Measurements from ENCODE around the gene DHRSX. TPM values are rescaled to one million over a fixed set of nuclear protein-coding genes. Genes with fewer than 3 reads are reported as not detected.

DHRSX gene
- polyA plus RNA-seq, 1 donor from 2014 or later, result 15.7 TPM

DNA sequence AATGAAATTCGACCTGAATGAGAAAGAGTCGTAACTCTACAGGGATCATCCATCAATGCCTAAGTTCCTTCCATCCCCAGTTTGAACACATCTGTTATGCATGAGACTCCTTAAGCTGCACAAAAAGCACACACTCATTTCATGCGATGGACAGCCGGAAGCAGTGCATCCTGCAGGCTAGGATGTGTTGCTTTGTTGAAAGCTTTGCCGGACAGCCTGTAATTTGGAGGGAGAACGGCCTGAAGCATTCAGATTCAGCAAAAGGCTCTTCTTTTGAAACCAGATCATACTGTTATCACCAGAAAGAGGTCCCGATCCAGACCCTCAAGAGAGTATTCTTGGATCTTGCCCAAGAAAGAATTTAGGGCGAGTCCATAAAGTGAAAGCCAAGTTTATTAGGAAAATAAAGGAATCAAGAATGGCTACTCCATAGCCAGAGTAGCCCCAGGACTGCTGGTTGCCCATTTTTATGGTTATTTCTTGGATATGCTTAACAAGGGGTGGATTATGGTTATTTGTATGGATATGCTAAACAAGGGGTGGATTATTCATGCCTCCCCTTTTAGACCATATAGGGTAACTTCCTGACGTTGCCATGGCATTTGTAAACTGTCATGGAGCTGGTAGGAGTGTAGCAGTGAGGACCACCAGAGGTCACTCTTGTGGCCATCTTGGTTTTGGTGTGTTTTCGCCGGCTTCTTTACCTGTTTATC lies 48.1 kb upstream of the DHRSX start:
- H3K27ac ChIP-seq (ENCODE audit: low read length), result no peak overlapping the region
- no peak overlapping the region for H2AFZ ChIP-seq (ENCODE audit: low read depth, low read length)
- no peaks in the 10 kb centered on the region for H3F3A ChIP-seq (ENCODE audit: insufficient read depth, low read length, poor library complexity, severe bottlenecking)
- no peaks in the 10 kb centered on the region for H3K79me2 ChIP-seq (replicated peaks; ENCODE audit: insufficient read depth, low read length)
- no peak overlapping the region for H3K4me2 ChIP-seq (ENCODE audit: low read length)
- H3K9me3 ChIP-seq (ENCODE audit: low read length), result no peaks in the 10 kb centered on the region
- no peaks in the 10 kb centered on the region for H3K9me2 ChIP-seq (ENCODE audit: insufficient read depth, low read length)
- TF ChIP-seq POLR2AphosphoS5 (IDR thresholded peaks at IDR 0.05) (no peak), RAD21 (conservative IDR thresholded peaks at IDR 0.05) (no peak), EP300 (conservative IDR thresholded peaks at IDR 0.05; ENCODE audit: poor library complexity, severe bottlenecking) (no peak), SMC3 (conservative IDR thresholded peaks at IDR 0.05; ENCODE audit: poor library complexity) (no peak), EZH2 (IDR thresholded peaks at IDR 0.05; ENCODE audit: borderline replicate concordance, insufficient read depth, low read length, poor library complexity, severe bottlenecking) (no peak), MXI1 (conservative IDR thresholded peaks at IDR 0.05; ENCODE audit: poor library complexity, severe bottlenecking) (no peak), TAF1 (IDR thresholded peaks at IDR 0.05; ENCODE audit: low read depth) (no peak)
- TF ChIP-seq, protein P1, sequence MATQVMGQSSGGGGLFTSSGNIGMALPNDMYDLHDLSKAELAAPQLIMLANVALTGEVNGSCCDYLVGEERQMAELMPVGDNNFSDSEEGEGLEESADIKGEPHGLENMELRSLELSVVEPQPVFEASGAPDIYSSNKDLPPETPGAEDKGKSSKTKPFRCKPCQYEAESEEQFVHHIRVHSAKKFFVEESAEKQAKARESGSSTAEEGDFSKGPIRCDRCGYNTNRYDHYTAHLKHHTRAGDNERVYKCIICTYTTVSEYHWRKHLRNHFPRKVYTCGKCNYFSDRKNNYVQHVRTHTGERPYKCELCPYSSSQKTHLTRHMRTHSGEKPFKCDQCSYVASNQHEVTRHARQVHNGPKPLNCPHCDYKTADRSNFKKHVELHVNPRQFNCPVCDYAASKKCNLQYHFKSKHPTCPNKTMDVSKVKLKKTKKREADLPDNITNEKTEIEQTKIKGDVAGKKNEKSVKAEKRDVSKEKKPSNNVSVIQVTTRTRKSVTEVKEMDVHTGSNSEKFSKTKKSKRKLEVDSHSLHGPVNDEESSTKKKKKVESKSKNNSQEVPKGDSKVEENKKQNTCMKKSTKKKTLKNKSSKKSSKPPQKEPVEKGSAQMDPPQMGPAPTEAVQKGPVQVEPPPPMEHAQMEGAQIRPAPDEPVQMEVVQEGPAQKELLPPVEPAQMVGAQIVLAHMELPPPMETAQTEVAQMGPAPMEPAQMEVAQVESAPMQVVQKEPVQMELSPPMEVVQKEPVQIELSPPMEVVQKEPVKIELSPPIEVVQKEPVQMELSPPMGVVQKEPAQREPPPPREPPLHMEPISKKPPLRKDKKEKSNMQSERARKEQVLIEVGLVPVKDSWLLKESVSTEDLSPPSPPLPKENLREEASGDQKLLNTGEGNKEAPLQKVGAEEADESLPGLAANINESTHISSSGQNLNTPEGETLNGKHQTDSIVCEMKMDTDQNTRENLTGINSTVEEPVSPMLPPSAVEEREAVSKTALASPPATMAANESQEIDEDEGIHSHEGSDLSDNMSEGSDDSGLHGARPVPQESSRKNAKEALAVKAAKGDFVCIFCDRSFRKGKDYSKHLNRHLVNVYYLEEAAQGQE (IDR thresholded peaks at IDR 0.05; ENCODE audit: borderline replicate concordance), result no peak
- TF ChIP-seq, protein P2, sequence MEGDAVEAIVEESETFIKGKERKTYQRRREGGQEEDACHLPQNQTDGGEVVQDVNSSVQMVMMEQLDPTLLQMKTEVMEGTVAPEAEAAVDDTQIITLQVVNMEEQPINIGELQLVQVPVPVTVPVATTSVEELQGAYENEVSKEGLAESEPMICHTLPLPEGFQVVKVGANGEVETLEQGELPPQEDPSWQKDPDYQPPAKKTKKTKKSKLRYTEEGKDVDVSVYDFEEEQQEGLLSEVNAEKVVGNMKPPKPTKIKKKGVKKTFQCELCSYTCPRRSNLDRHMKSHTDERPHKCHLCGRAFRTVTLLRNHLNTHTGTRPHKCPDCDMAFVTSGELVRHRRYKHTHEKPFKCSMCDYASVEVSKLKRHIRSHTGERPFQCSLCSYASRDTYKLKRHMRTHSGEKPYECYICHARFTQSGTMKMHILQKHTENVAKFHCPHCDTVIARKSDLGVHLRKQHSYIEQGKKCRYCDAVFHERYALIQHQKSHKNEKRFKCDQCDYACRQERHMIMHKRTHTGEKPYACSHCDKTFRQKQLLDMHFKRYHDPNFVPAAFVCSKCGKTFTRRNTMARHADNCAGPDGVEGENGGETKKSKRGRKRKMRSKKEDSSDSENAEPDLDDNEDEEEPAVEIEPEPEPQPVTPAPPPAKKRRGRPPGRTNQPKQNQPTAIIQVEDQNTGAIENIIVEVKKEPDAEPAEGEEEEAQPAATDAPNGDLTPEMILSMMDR (IDR thresholded peaks at IDR 0.05; ENCODE audit: poor library complexity, severe bottlenecking), result no peak
- H3K36me3 ChIP-seq (ENCODE audit: insufficient read depth, low read length), result no peaks in the 10 kb centered on the region
- no peaks in the 10 kb centered on the region for H4K20me1 ChIP-seq (ENCODE audit: insufficient read depth)
- H3K4me3 ChIP-seq (ENCODE audit: low read length), result no peak overlapping the region
- no peaks in the 10 kb centered on the region for H3K27me3 ChIP-seq (ENCODE audit: insufficient read depth, low read depth, low read length)
- no peak overlapping the region for H3K9ac ChIP-seq (ENCODE audit: low read length)

DNA sequence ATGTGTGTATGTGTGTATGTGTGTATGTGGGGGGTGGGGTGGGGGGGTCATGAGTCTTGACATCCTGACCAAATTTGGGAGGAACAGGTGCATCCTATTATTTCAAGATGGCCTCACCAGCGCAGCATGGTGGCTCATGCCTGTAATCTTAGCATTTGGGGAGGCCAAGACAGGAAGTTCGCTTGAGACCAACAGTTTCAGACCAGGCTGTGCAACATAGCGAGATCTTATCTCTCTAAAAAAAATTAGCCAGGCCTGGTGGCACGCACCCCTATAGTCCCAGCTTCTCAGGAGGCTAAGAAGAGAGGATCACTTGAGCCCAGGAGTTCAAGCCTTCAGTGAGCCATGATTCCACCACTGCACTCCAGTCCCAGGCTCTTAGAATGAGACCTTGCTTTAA lies 47.0 kb upstream of the DHRSX start:
- Histone ChIP-seq H2AFZ (ENCODE audit: low read depth, low read length) (no peak overlapping the region), H3K27me3 (ENCODE audit: insufficient read depth, low read depth, low read length) (no peaks in the 10 kb centered on the region), H3F3A (ENCODE audit: insufficient read depth, low read length, poor library complexity, severe bottlenecking) (no peaks in the 10 kb centered on the region), H3K9me3 (ENCODE audit: low read length) (no peaks in the 10 kb centered on the region), H3K79me2 (replicated peaks; ENCODE audit: insufficient read depth, low read length) (no peaks in the 10 kb centered on the region), H3K36me3 (ENCODE audit: insufficient read depth, low read length) (no peaks in the 10 kb centered on the region), H3K4me3 (ENCODE audit: low read length) (no peak overlapping the region), H3K9me2 (ENCODE audit: insufficient read depth, low read length) (no peaks in the 10 kb centered on the region), H3K4me2 (ENCODE audit: low read length) (no peak overlapping the region), H4K20me1 (ENCODE audit: insufficient read depth) (no peaks in the 10 kb centered on the region), H3K9ac (ENCODE audit: low read length) (no peak overlapping the region), H3K27ac (ENCODE audit: low read length) (no peak overlapping the region)
- no peak for TF ChIP-seq RAD21 (conservative IDR thresholded peaks at IDR 0.05)
- no peak for TF ChIP-seq TAF1 (IDR thresholded peaks at IDR 0.05; ENCODE audit: low read depth)
- TF ChIP-seq EP300 (conservative IDR thresholded peaks at IDR 0.05; ENCODE audit: poor library complexity, severe bottlenecking), result no peak
- TF ChIP-seq, protein P1 (IDR thresholded peaks at IDR 0.05; ENCODE audit: borderline replicate concordance), result no peak
- no peak for TF ChIP-seq MXI1 (conservative IDR thresholded peaks at IDR 0.05; ENCODE audit: poor library complexity, severe bottlenecking)
- no peak for TF ChIP-seq SMC3 (conservative IDR thresholded peaks at IDR 0.05; ENCODE audit: poor library complexity)
- TF ChIP-seq POLR2AphosphoS5 (IDR thresholded peaks at IDR 0.05), result no peak
- no peak for TF ChIP-seq EZH2 (IDR thresholded peaks at IDR 0.05; ENCODE audit: borderline replicate concordance, insufficient read depth, low read length, poor library complexity, severe bottlenecking)
- TF ChIP-seq, protein P2 (IDR thresholded peaks at IDR 0.05; ENCODE audit: poor library complexity, severe bottlenecking), result no peak

Data from neural cell (in vitro differentiated cells).